GM06990 (cell line): ENCODE measurements around the gene SH2D7.

Experiments used
- DNase-seq: peaks from one replicate; pipeline ENCODE4 v3.0.0-alpha.2; 2011; ENCODE audit not compliant: insufficient read length; ENCODE audit errors: extremely low read depth
- H3K27me3 ChIP-seq: replicated peaks from 2 replicates; pipeline ENCODE4 v1.6.0; 2011; ENCODE audit warnings: low read length; ENCODE audit not compliant: control insufficient read depth, insufficient read depth
- H3K36me3 ChIP-seq: 2 replicates; pipeline ENCODE4 v1.5.1; 2011; ENCODE audit warnings: low read length; ENCODE audit not compliant: control insufficient read depth, insufficient read depth
- H3K4me3 ChIP-seq: replicated peaks from 2 replicates; pipeline ENCODE4 v1.5.1; 2011; ENCODE audit warnings: low read depth, mild to moderate bottlenecking, control low read depth, low read length
- TF ChIP-seq, protein P1 (sequence below): IDR thresholded peaks from 2 replicates; pipeline ENCODE4 v1.5.1; 2011; ENCODE audit warnings: low read length, control low read depth, mild to moderate bottlenecking, inconsistent platforms; ENCODE audit not compliant: insufficient read depth, poor library complexity, severe bottlenecking

The SH2D7 gene

DNA sequence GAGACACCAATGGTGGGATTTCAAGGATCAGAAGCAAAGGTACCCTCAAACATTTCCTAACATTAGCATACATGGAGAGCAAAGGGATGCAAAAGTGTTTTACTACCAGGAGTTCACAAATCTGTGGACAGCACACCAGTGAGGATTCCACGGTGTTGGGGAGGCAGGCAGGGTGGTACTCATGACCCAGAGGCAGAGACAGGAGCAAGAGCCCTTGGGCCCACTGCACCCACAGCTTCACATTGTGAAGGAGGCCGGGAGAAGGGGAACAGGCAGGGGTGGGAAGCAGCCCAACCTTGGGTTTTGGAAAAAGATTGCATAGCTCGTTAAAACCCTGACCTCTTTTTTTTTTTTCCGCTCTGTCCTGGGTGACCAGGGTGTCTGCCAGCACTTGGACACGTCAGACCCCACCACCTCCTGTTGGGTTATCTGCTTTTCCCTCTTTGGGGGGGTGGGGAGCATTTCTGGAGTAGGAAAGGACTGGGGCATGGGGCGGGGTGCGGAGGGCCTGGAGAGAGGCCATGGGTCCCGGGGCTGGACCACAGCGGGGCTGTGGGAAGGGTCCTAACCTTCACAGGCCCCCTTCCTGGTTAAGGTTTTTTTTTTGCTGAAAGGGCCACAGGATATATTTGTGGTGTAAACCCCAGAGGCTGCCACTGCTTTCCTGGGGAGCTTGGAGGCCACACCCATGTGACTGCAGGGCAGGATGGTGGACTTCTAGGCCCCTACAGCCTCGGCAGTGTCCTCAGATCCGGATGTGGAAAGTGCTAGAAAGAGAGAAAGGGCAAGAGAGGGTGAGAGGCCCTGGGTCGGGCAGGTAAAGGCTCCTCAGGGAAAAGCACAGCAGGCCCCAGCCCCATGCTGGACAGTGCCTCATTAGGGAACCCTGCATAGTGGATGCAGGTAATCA lies 12.5 kb downstream of the SH2D7 start:
- DNase-seq: no peak
- Histone ChIP-seq H3K4me3 (no peak overlapping the region), H3K27me3 (no peaks in the 10 kb centered on the region), H3K36me3 (no peaks in the 10 kb centered on the region)
- TF ChIP-seq, protein P1, sequence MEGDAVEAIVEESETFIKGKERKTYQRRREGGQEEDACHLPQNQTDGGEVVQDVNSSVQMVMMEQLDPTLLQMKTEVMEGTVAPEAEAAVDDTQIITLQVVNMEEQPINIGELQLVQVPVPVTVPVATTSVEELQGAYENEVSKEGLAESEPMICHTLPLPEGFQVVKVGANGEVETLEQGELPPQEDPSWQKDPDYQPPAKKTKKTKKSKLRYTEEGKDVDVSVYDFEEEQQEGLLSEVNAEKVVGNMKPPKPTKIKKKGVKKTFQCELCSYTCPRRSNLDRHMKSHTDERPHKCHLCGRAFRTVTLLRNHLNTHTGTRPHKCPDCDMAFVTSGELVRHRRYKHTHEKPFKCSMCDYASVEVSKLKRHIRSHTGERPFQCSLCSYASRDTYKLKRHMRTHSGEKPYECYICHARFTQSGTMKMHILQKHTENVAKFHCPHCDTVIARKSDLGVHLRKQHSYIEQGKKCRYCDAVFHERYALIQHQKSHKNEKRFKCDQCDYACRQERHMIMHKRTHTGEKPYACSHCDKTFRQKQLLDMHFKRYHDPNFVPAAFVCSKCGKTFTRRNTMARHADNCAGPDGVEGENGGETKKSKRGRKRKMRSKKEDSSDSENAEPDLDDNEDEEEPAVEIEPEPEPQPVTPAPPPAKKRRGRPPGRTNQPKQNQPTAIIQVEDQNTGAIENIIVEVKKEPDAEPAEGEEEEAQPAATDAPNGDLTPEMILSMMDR: no peak

DNA sequence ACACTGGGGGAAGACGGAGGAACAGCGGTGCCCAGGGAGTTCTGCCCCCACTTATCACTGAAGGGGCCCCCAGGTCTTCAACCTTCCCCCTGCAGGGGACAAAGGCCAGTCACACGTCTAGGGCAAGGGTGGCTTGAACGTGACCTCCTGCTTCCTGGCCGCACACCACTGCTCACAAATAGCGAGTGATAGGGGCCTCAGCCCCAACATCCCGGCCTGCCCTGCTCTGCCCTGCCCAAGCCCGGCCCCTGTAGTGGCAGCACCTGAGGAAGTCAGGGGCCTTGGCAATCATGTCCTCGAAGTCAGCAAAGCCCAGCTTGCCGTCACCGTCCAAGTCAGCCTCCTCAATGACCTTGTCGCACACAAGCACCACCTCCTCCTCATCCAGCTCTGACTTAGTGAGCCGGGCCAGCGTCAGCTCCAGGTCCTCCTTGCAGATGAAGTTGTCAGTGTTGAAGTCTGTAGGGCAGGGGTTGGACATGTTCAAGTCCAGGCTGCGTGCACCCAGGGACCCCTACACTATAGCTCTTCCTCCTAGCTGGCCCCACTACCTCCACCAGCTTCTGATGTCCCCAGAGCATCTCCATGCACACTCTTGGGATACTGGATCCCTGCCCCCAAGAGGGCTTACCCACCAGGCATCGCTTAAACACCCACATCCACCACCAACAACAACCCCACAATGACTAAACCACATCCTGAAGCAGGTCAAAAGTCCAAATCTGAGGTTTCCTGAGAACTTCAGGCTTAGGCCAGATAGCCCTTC lies 13.3 kb downstream of the SH2D7 start:
- no peak for DNase-seq
- H3K36me3 ChIP-seq: no peaks in the 10 kb centered on the region
- TF ChIP-seq, protein P1: no peak
- no peak overlapping the region for H3K4me3 ChIP-seq
- H3K27me3 ChIP-seq: no peaks in the 10 kb centered on the region

DNA sequence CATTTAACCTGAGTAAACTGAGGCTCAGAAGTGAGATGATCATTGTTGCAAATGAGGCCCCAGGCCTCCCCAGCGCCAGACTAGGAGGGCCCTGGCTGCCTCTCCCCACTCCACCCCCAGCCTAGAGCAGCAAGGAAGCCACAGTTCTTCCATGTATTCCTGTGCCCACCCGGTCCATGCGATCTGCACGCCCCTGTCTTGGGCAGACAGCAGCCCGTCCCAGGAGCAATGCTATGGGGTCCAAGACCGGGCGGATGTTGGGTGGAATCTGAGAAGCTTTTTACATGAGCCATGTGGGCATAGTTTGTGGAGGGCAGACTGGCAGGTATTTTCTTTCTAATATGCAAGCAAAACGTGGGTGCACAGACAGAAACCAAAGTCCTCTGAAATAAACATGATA lies 15.1 kb downstream of the SH2D7 start:
- H3K4me3 ChIP-seq: no peak overlapping the region
- no peaks in the 10 kb centered on the region for H3K27me3 ChIP-seq
- TF ChIP-seq, protein P1: no peak
- no peak for DNase-seq
- H3K36me3 ChIP-seq: no peaks in the 10 kb centered on the region

DNA sequence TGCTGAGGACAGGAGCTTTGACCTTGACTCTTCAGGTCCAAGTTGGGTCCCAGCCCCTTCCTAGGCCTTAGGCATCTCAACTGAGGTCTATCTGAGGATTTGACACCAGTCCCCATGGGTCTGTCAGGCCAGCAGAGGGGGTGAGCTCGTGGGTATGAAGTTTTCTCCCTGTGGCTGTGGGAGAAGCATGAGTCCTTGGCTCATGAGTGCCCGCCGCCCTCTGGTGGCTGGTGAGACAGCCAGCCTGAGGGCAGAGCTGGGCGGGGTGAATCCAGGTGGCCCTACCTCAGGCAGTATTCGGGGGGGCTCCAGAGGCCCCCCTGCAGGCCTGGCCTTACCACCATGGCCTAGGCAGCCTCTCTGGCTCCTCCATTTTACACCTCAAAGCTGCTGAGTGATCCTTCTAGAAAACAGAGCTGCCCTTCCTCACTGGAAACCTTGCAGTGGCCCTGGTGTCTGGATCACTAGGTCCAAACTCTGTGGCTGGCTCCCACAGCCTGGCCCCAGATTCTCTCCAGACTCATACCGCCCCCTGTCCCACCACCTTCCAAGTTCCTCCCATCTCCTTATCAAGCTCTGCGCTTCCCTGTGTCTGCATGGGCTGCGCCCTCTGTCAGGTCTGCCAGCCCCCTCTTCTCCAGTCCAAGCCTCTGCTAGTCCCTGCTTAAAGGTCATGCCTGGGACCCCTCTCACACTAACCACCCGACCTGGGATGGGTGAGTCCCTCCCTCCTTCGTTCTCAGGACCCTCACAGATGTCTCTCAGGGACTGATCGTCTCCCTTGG lies 16.1 kb downstream of the SH2D7 start:
- no peaks in the 10 kb centered on the region for H3K27me3 ChIP-seq
- no peaks in the 10 kb centered on the region for H3K36me3 ChIP-seq
- peak; percentile 61 for DNase-seq
- TF ChIP-seq, protein P1: peak; percentile 94
- H3K4me3 ChIP-seq: no peak overlapping the region

DNA sequence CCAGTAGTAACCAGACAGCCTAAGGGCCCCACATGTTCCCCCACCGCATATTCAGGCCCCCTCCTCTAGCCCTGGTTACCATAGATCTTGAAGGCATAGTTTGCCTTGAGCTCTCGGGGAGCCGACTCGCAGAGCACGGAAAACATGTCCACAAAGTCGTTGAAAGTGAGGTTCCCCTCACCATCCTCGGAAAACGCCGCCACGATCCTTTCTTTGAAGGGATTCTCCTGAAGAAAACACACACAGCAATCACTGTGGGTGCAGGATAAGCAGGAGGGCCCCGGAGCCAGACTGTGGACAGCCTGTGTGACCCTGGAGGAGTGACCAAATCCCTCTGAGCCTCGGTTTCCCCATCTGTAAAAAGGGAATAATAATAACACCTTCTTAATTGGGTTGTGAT lies 16.8 kb downstream of the SH2D7 start:
- H3K36me3 ChIP-seq: no peaks in the 10 kb centered on the region
- H3K27me3 ChIP-seq: no peaks in the 10 kb centered on the region
- DNase-seq: no peak
- H3K4me3 ChIP-seq: no peak overlapping the region
- TF ChIP-seq, protein P1: no peak
